GM19324 (cell line): ENCODE data around the gene TRANK1.

Source experiments
- ATAC-seq: cut with Tn5 transposase; IDR thresholded peaks from one replicate; pipeline ENCODE4 v1.9.1; 2021; ENCODE audit warnings: mild to moderate bottlenecking, moderate library complexity; ENCODE audit not compliant: unreplicated experiment, low FRiP score

The TRANK1 gene

DNA sequence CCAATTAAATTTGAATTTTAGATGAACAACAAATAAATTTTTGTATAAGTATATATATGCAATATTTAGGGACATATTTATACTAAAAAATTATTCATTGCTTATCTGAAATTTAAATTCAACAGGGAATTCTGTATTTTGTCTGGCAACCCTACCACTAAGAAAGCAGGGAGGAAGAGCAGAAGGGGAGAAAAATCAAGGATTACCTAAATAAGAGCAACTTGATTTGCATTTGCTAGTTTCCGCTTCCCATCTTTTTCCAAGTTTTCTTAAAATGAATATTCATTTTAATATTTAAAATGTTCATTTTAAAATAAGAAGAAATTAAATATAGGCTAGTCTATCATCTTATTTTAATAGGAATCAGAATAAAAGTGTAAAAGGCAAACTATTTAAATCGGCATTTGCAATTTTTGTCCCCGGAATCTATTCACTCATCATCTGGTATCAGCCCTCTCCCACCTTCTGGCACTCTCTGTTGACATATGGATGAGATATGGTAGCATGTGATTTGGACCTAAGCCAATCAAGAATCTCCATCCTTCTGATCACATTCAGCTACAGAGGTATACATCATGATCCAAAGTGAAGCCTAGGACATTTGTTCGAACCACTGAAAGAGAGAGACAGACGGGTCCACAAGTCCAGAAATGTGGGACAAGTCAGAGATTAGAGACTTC is 82.6 kb downstream of the TRANK1 start:
- ATAC-seq, result no peak

DNA sequence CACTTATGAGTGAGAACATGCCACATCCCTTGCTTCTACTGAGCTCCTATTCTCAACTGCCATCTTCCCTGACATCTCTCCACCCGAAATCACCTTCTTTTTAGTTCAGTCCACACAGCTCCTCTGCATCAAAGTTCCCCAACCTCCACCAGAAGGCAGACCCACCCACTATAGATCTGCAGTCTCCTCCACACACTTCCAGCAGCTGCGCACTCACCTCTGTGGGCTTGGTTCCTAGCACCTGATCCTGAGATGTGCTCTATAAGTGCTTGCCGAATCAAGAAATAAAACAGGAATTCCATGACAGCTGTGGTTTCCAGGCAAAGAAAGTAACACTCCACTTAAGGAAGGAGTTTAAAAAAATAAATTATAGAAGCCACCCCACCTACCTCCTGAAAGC is 85.4 kb downstream of the TRANK1 start:
- ATAC-seq, result no peak

- no peak for ATAC-seq
Measured at GRCh38 chr3:36852071-36852470, 92.8 kb downstream of the TRANK1 start.

DNA sequence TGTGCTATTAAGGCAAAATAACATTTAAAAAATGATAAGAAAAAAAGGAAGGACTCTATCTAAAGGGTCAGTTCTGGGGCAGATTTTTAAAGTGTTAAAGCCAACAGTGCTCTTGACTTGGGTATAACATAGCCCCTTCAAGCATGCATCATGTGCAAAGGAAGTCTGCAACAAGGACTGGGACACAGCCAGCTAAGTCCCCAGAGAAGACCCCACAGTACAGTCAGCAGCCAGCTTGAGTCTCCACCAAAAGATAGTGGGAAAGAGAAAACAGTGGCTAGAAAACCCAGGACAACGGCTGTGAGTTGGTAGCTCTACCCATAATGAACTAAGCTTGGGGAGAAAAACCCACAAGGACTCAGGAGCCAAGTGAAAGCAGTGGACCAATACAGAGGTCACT is 94.1 kb downstream of the TRANK1 start:
- ATAC-seq, result no peak

DNA sequence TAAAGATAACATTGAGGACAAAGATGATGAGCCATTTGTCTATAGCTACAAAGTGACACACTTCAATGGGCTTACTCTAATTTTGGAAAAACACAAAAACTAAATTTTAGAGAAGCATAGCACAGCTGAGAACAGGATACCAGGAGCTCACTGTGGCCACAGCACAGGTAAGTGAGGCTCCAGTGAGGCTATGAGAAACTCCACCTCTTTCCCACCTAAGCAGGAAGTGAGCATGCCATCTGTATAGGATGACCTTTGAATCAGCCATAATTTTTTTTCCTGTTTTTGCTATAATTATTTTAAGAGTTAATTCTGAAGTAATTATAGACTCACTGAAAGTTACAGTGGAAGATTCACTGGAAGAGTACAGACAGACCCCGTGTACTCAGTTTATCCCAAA is 98.4 kb downstream of the TRANK1 start:
- no peak for ATAC-seq

DNA sequence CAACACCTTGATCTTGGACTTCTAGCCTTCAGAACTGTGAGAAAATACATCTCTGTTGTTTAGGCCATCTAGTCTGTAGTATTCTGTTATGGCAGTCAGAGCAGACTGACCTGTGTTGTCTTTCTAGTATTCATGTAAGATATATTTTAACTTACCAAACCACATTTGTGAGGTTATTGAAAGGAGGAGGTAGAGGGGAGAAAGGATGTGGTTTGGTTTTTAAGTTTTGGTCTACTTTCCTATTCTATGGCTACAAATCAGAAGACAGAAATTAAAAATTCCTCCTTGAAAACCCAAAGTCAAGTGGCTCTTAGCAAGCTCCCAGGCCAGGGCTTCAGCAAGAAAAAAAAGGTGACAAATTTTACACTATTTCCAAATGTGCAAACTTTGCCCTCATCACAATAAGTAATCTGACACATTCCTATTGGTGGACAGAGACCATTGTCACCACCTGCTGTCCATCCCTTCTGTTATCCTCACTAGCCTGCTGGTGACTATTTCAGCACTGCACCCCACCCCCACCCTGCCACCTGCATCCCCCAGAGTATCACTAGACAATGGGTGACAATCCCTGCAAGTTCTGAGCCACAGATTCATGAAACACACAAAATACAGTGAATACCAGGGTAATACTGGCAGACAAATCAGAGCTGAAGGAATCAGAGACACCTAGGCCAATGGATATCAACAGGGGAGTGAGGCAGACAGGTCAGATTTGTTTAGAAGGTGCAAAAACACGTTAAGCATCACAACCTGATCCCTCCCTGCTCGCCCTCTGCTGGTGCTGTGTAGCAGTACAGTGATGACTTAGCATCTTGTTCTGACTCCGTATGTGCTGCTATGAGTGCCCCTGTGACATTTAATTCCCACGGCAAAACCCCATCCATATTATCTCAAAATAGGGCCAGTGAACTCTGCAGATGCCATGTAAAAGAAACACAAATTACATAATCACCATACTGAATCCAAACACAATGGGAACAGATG is 101.5 kb downstream of the TRANK1 start:
- no peak for ATAC-seq

DNA sequence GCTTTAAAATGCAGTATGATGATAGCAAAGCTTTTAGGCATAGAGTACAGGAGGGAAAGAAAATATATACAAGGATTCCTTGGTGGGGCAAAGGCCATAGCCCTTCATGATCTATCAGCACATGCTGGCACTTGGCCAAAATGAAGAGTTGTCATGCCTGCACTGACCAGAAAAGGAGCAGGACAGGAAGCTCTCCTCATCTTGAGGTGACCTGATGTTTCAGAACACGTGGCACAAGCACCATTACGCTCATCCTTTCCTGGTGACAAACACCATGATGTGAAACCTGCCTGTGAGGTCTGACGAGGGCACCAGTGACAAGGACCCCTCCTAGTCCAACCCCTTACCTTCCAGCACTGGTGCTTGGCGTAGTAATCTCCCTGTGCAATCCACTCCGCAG is 102.6 kb downstream of the TRANK1 start:
- no peak for ATAC-seq

GRCh38 chr3:36840453-36840921 is 104.4 kb downstream of the TRANK1 start:
- ATAC-seq, result no peak

DNA sequence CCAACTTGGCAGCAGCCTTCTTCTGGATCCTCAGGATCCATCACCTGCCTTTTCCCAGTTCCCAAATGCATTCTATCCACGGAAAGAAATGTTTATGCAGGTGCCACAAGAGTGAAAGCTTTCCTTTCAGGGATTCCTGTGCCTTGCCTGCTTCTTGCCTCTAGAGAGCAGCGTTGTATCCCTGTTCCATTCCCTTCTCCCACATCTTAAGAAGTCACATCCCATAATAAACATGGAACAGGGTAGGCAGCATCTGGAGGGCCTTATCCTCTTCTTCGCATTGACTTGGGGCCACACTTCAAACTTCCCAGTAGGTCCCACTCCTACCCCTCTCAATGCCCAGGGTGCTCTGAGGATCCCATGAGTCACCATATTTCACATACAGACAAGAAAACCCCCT is 107.8 kb downstream of the TRANK1 start:
- no peak for ATAC-seq

- ATAC-seq, result no peak
Measured at GRCh38 chr3:36833160-36833814, 111.6 kb downstream of the TRANK1 start.

DNA sequence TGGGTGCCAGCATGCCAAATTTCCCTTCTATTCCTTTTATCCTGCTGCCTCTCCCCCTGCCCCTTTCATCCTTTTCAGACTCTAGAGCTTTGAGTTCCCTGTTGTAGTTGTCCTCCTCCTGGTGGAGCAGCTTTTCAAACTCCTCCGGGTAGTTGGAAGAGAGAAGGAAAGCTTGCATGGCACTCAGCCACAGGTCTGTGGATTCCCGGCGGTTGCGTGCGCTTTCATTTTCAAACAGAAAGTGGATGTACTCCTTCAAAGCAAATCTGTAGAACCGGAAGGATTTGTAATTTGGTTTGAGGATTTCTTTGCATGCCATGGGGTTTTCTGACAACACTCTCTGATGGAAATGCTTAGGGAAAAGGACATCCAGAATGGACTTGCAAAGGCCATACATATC is 112.4 kb downstream of the TRANK1 start:
- ATAC-seq, result no peak

GRCh38 chr3:36827133-36827532 is 117.7 kb downstream of the TRANK1 start:
- ATAC-seq, result no peak

- ATAC-seq, result no peak
Measured at GRCh38 chr3:36826240-36826639, 118.6 kb downstream of the TRANK1 start.

DNA sequence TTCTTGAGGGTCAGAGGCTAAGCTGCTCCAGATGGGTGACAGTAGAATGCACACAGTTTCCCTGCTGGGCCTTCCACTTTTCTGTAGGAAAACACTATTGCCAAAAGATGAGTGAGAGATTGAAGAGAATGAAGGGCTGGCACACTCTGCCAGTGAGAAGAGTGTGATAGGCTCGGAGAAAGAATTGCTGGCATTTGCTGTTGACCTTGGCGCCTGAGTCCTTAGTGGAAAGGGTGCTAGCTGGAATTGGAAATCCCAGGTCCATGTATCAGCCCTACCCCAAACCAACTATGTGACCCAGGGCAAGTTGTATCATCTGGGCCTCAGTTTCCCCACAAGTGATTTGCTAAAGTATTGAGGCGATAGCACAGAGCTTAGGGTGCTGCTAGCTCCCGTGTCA is 120.4 kb downstream of the TRANK1 start:
- ATAC-seq, result no peak

- no peak for ATAC-seq
Measured at GRCh38 chr3:36823806-36824205, 121.0 kb downstream of the TRANK1 start.

DNA sequence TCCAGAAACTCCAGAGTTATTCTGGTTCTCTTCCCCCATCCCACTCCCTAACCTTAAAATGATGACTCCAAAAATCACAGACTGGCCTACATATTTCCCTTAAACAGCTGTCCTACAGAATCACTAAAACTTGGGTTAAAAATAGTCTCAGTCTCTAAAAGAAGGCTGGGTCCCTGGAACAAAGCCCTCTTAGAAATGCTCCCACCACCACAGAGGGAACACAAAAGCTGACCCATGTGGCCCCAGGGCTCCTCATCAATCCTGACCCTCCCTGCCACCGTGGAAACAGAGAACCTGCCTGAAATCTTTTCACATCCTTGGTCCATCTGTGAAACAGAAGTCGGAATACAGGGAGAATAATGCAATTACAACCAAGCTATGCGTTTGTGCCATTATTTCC is 124.8 kb downstream of the TRANK1 start:
- no peak for ATAC-seq

DNA sequence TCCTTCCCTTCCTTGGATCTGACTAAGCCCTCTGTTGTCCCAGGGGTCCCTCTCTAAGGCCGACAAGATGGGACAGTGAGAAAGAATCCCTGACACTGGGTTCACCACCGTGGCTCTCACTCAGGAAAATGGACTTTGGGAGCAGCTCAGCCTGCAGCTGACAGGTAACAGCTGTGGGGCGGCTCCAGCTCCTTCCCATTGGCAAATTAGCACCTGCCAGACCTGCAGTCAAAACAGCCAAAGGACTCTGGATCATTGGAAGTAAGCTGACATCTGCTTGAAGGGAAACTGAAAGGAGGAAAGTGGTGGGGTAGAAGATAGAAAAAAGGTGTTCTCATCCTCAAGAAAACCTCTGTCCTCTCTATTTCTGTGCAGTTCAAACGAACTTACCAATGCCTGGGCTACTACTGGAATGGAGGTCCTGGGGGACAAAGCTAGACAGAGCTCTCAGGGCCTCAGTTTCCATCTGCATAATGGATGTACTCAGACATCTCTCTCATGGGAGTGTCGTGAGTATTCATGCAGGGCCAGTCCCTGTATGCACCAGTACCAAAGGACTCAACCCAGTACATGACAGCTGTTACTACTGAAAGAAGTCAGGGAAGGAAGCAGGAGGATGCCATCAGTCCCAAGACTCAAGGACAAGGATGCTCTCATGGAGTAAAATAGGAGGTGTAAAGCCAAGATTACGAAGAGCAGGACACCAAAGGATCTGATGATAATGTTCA is 126.9 kb downstream of the TRANK1 start:
- ATAC-seq, result no peak

- no peak for ATAC-seq
Measured at GRCh38 chr3:36815375-36815774, 129.5 kb downstream of the TRANK1 start.

GRCh38 chr3:36814776-36815175 is 130.1 kb downstream of the TRANK1 start:
- no peak for ATAC-seq

- no peak for ATAC-seq
Measured at GRCh38 chr3:36814066-36814717, 130.7 kb downstream of the TRANK1 start.
